Measurements from ENCODE around the gene ORC3.

The ORC3 gene

GRCh38 chr6:87572021-87572420, 17.9 kb upstream of the ORC3 start:
- Histone ChIP-seq H3K36me3 (peaks cover 0 to 13% (median 5%) of the 10 kb centered on the region in 3 donors), H3K27me3 (no peaks in the 10 kb centered on the region), H3K4me1 (peaks cover 0 to 38% (median 7%) of the 10 kb centered on the region in 4 donors), H3K9me3 (no peaks in the 10 kb centered on the region), H3K4me3 (no peak overlapping the region), H3K27ac (no peak overlapping the region)
- TF ChIP-seq CTCF (IDR thresholded peaks at IDR 0.05): no peak
- intact Hi-C loops (cut with DNase I; ENCODE audit: low total_unique reads): no loop called here
- DNase-seq: no peak

GRCh38 chr6:87572883-87573282, 17.1 kb upstream of the ORC3 start:
- DNase-seq: no peak
- H3K4me1 ChIP-seq: peaks cover 0 to 38% (median 7%) of the 10 kb centered on the region in 4 donors
- no peaks in the 10 kb centered on the region for H3K9me3 ChIP-seq
- no peak for TF ChIP-seq CTCF (IDR thresholded peaks at IDR 0.05)
- H3K4me3 ChIP-seq: no peak overlapping the region
- intact Hi-C loops (cut with DNase I; ENCODE audit: low total_unique reads): no loop called here
- H3K36me3 ChIP-seq: peaks cover 0 to 10% (median 5%) of the 10 kb centered on the region in 3 donors
- no peaks in the 10 kb centered on the region for H3K27me3 ChIP-seq
- H3K27ac ChIP-seq: no peak overlapping the region

GRCh38 chr6:87573307-87574024, 16.5 kb upstream of the ORC3 start:
- Histone ChIP-seq H3K27me3 (no peaks in the 10 kb centered on the region), H3K4me1 (peaks cover 0 to 38% (median 7%) of the 10 kb centered on the region in 4 donors), H3K27ac (no peak overlapping the region), H3K9me3 (no peaks in the 10 kb centered on the region), H3K4me3 (no peak overlapping the region), H3K36me3 (peaks cover 0 to 4% (median 0%) of the 10 kb centered on the region in 3 donors)
- no peak for TF ChIP-seq CTCF (IDR thresholded peaks at IDR 0.05)
- intact Hi-C loops (cut with DNase I; ENCODE audit: low total_unique reads): no loop called here
- DNase-seq: no peak

GRCh38 chr6:87574237-87574804, 15.6 kb upstream of the ORC3 start:
- Histone ChIP-seq H3K36me3 (no peaks in the 10 kb centered on the region), H3K4me3 (no peak overlapping the region), H3K9me3 (no peaks in the 10 kb centered on the region), H3K4me1 (peaks cover 0 to 42% (median 7%) of the 10 kb centered on the region in 4 donors), H3K27me3 (no peaks in the 10 kb centered on the region), H3K27ac (no peak overlapping the region)
- TF ChIP-seq CTCF (IDR thresholded peaks at IDR 0.05): no peak
- no peak for DNase-seq
- intact Hi-C loops (cut with DNase I; ENCODE audit: low total_unique reads): no loop called here

GRCh38 chr6:87575423-87575822, 14.5 kb upstream of the ORC3 start:
- DNase-seq: no peak
- peaks cover 0 to 9% (median 0%) of the 10 kb centered on the region in 3 donors for H3K36me3 ChIP-seq
- H3K4me1 ChIP-seq: peaks cover 0 to 44% (median 7%) of the 10 kb centered on the region in 4 donors
- H3K4me3 ChIP-seq: no peak overlapping the region
- intact Hi-C loops (cut with DNase I; ENCODE audit: low total_unique reads): no loop called here
- no peak overlapping the region for H3K27ac ChIP-seq
- no peak for TF ChIP-seq CTCF (IDR thresholded peaks at IDR 0.05)
- no peaks in the 10 kb centered on the region for H3K9me3 ChIP-seq
- H3K27me3 ChIP-seq: no peaks in the 10 kb centered on the region
